Activated CD4-positive, CD25-positive, alpha-beta regulatory T cell treated with anti-CD3 and anti-CD28 coated beads, Interleukin-2, amount 50 U/mL, for 72 hours (primary cell): Measurements from ENCODE around the gene POLE.
A peak's percentile ranks its signal among the peaks of the same experiment; 100 is the strongest.

Experiments used
- DNase-seq: peaks from one replicate; pipeline ENCODE4 v3.0.0; 2021

The POLE gene

GRCh38 chr12:132624910-132625630 is 62.1 kb downstream of the POLE start:
- DNase-seq = no peak

- DNase-seq = no peak
These were observed 62.8 kb downstream of the POLE start for GRCh38 chr12:132624186-132624855.

- DNase-seq = no peak
These were observed 63.9 kb downstream of the POLE start for GRCh38 chr12:132623072-132623869.

GRCh38 chr12:132622437-132623071 is 64.6 kb downstream of the POLE start:
- DNase-seq = no peak

GRCh38 chr12:132621657-132622435 is 65.3 kb downstream of the POLE start:
- DNase-seq = no peak

GRCh38 chr12:132620899-132621656 is 66.1 kb downstream of the POLE start:
- DNase-seq = no peak

GRCh38 chr12:132620113-132620898 is 66.8 kb downstream of the POLE start:
- no peak for DNase-seq

- DNase-seq = no peak
These were observed 67.6 kb downstream of the POLE start for GRCh38 chr12:132619386-132620112.

GRCh38 chr12:132619071-132619385 is 68.1 kb downstream of the POLE start:
- DNase-seq = no peak

- DNase-seq = no peak
These were observed 68.5 kb downstream of the POLE start, which contains the start of gene P2RX2 for GRCh38 chr12:132618683-132619043. Gene P2RX2, plus strand, starts transcription at chr12:132618776. Its CDS starts 41 bp downstream, at chr12:132618817.

GRCh38 chr12:132617822-132618682 is 69.1 kb downstream of the POLE start:
- no peak for DNase-seq

- no peak for DNase-seq
These were observed 69.9 kb downstream of the POLE start for GRCh38 chr12:132617135-132617701.

- DNase-seq = no peak
These were observed 71.5 kb downstream of the POLE start for GRCh38 chr12:132615579-132616038.

GRCh38 chr12:132614861-132615578 is 72.1 kb downstream of the POLE start:
- DNase-seq = peak; percentile 82

- no peak for DNase-seq
These were observed 73.1 kb downstream of the POLE start for GRCh38 chr12:132614029-132614428.

- DNase-seq = no peak
These were observed 75.5 kb downstream of the POLE start for GRCh38 chr12:132611620-132612019.

- DNase-seq = no peak
These were observed 76.1 kb downstream of the POLE start for GRCh38 chr12:132610866-132611602.
